Bronchial epithelial cell (primary cell): ENCODE results near the gene JAKMIP1. TPM values are rescaled to one million over a fixed set of nuclear protein-coding genes. Genes with fewer than 3 reads are reported as not detected.
"Not testable (repeated sequence)": the region's sequence is repeated elsewhere in the genome, so short reads cannot be mapped to it uniquely, and the experiment has no call there.

Experiments
- DNase-seq: peaks from one replicate; pipeline ENCODE4 v3.0.0-alpha.2; 2010; ENCODE audit warnings: low read depth
- FAIRE-seq: peaks from 2 replicates; lab custom pipeline; 2011; peaks lifted over from hg19 to GRCh38; lab: Jason Lieb, UNC
- H3K27me3 ChIP-seq: 2 replicates; pipeline ENCODE4 v1.5.1; 2011; ENCODE audit warnings: low read length; ENCODE audit not compliant: control insufficient read depth, insufficient read depth
- H3K36me3 ChIP-seq: 2 replicates; pipeline ENCODE4 v1.5.1; 2011; ENCODE audit warnings: low read length; ENCODE audit not compliant: control insufficient read depth, insufficient read depth
- H3K4me3 ChIP-seq: 2 replicates; pipeline ENCODE4 v1.5.1; 2011; ENCODE audit warnings: mild to moderate bottlenecking, low read depth, low read length, control low read depth
- total RNA-seq: library from RNA; depleted of rRNA; stranded (reverse); fragments of >200 nt; gene quantifications from 2 replicates; pipeline ENCODE4 v1.2.1, GENCODE V29; 2014
- TF ChIP-seq, protein P1 (sequence below): IDR thresholded peaks from 2 replicates; pipeline ENCODE4 v1.5.1; 2011; ENCODE audit warnings: mild to moderate bottlenecking, moderate library complexity, low read length, control low read depth, inconsistent platforms; ENCODE audit not compliant: insufficient read depth, severe bottlenecking

Gene JAKMIP1
- total RNA-seq, 1 donor from 2014 or later: not detected

DNA sequence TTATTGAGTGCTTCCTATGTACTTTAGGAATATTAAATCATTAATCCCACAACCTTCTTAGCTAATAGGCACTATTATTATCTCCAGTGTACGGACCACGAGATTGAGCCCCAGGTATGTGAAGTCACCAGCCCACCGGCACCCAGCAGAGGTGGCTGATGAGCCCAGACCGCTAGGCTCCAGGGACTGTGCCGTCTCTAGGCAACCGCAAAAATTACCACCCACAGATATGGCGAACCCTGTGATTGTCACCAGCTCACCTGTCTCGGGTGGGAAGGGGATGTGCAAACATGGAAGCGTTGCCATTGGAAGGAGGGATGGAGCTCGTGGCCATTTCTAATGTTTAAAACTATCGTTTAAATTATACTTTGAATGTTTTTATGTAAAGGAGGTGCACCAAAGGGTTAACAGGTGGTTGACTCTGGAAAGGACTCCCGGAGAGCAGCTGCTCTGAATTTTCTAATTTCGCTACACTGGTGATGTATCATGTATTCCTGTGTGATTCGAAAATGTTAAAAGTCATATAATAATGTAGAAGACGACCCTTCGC lies 21.0 kb upstream of the JAKMIP1 start:
- FAIRE-seq (no peak), DNase-seq (no peak)
- H3K27me3 ChIP-seq: no peaks in the 10 kb centered on the region
- TF ChIP-seq, protein P1, sequence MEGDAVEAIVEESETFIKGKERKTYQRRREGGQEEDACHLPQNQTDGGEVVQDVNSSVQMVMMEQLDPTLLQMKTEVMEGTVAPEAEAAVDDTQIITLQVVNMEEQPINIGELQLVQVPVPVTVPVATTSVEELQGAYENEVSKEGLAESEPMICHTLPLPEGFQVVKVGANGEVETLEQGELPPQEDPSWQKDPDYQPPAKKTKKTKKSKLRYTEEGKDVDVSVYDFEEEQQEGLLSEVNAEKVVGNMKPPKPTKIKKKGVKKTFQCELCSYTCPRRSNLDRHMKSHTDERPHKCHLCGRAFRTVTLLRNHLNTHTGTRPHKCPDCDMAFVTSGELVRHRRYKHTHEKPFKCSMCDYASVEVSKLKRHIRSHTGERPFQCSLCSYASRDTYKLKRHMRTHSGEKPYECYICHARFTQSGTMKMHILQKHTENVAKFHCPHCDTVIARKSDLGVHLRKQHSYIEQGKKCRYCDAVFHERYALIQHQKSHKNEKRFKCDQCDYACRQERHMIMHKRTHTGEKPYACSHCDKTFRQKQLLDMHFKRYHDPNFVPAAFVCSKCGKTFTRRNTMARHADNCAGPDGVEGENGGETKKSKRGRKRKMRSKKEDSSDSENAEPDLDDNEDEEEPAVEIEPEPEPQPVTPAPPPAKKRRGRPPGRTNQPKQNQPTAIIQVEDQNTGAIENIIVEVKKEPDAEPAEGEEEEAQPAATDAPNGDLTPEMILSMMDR: no peak
- H3K36me3 ChIP-seq: no peaks in the 10 kb centered on the region
- no peak overlapping the region for H3K4me3 ChIP-seq

DNA sequence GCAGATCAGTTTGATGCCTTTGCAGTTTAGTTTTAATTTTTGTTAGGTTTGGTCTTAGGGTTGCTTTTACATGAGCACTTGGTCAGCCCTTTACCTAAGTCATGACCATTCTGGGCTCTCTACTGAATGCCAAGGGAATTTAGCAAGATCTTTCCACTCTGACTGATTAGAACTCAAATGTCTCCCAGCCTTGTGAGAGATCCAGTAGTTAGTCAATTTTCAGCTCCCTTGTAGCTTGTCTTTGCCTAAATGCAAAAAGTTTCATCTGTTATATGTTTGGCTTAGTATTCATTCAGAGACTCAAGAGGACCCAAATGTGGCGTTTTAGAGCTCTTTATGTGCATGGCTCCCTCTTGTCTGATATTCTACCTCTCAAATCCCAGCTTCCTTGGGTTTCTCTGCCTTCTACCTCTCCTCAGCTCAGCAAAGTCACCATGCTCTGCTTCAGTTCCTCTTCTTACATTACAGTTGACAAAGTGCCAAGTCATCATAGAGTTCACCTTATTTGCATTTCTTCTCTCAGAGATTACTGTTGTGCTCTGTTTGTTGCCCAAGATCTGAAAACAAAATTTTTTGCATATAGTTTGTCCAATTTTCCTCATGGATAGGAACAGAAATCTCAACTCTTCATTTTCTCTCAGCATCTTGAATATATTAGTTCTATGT lies 17.5 kb upstream of the JAKMIP1 start:
- Histone ChIP-seq H3K4me3 (no peak overlapping the region), H3K27me3 (no peaks in the 10 kb centered on the region), H3K36me3 (no peaks in the 10 kb centered on the region)
- DNase-seq (no peak), FAIRE-seq (no peak)
- TF ChIP-seq, protein P1: no peak

DNA sequence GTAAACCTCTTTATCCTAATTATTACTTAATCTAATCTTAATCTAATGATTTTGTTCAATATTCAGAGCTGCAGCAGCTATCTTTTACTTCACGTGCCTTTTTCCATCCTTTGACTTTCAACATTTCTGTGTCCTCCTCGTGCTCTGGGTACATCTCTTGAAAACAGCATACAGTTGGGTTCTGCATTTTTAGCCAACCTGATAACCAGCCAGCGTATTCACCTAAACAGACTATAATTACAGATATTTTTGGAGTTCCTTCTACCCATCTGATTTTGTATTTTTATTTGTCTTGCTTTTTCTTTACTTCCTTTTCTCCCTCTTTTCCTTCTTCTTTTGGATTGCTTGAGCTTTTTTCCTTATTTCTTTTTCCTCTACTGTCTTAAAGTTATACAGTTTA lies 16.2 kb upstream of the JAKMIP1 start:
- FAIRE-seq (no peak), DNase-seq (no peak)
- no peaks in the 10 kb centered on the region for H3K36me3 ChIP-seq
- no peaks in the 10 kb centered on the region for H3K27me3 ChIP-seq
- TF ChIP-seq, protein P1: no peak
- no peak overlapping the region for H3K4me3 ChIP-seq

DNA sequence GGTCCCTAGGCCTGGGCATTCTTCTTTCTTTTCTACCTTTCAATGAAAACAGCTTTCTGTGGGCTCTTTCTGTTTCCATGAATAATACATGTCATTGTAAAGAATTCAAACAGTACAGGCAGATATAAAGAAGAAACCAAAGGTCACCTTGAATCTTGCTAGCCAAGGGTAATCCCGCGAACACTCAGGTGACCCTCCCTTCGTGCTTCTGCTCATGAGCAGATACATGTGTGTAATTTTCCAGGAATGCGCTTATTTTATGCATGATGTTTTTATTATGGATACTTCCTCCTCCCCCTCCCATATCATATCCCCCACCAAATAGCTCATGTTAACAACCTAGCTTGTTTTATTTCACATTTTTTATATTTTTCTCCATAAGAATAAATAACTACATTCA lies 9.6 kb upstream of the JAKMIP1 start:
- no peaks in the 10 kb centered on the region for H3K36me3 ChIP-seq
- FAIRE-seq (no peak), DNase-seq (no peak)
- no peak overlapping the region for H3K4me3 ChIP-seq
- H3K27me3 ChIP-seq: no peaks in the 10 kb centered on the region
- TF ChIP-seq, protein P1: no peak

DNA sequence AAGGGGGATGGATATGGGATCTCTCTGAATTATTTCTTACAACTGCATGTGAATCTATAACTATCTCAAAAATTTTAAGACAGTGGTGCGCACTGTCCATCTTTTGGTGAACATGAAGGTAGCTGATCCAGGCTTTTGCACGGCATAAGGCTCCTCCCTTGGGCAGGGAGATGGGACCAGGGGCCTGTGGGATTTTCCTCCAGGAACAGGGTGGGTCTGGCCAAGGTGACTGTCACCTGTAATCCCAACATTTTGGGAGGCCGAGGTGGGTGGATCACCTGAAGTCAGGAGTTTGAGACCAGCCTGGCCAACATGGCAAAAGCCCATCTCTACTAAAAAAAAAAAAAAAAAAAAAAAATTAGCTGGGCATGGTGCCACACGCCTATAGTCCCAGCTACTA lies 8.9 kb upstream of the JAKMIP1 start:
- H3K36me3 ChIP-seq, FAIRE-seq, H3K27me3 ChIP-seq, DNase-seq, H3K4me3 ChIP-seq: not testable (repeated sequence)

DNA sequence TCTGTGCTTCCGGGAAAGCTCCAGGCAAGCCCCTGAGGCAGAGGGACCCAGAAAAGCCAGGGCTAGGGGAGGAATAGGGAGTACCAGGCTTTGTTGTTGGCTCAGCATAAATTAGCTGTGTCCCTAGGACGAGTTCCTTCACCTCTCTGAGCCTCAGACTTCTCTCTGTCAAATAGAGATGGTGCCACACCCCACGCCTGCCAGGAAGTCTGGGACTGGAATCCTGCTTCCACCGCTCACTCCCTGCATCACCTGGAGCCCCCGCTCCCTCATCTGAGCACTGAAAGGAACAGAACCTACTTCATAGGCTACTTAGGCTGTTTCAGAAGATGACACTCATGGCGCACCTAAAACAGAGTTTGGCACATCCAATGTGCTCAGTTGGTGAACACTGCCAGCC lies 8.1 kb upstream of the JAKMIP1 start:
- no peaks in the 10 kb centered on the region for H3K36me3 ChIP-seq
- no peaks in the 10 kb centered on the region for H3K27me3 ChIP-seq
- no peak for FAIRE-seq
- no peak for DNase-seq
- TF ChIP-seq, protein P1: no peak
- H3K4me3 ChIP-seq: no peak overlapping the region
